Progenitor cell of endocrine pancreas (in vitro differentiated cells): ENCODE measurements around the gene TENT5D. TPM values are rescaled to one million over a fixed set of nuclear protein-coding genes. Genes with fewer than 3 reads are reported as not detected.
"Not testable (repeated sequence)": the region's sequence is repeated elsewhere in the genome, so short reads cannot be mapped to it uniquely, and the experiment has no call there.

Source experiments
- DNase-seq: peaks from one replicate; pipeline ENCODE4 v3.0.0; 2021; ENCODE audit warnings: low spot score; ENCODE audit not compliant: unreplicated experiment
- H3K27ac Mint-ChIP-seq: 2 replicates; pipeline ENCODE4 v1.8.0; 2021; ENCODE audit warnings: mild to moderate bottlenecking, moderate library complexity, mixed read lengths
- H3K27me3 Mint-ChIP-seq: 2 replicates; pipeline ENCODE4 v1.8.0; 2021; ENCODE audit warnings: mixed read lengths
- H3K36me3 Mint-ChIP-seq: 2 replicates; pipeline ENCODE4 v1.8.0; 2022; ENCODE audit warnings: mixed read lengths; ENCODE audit not compliant: insufficient read depth
- H3K4me1 Mint-ChIP-seq: 2 replicates; pipeline ENCODE4 v1.8.0; 2021; ENCODE audit warnings: low read depth, mixed read lengths
- H3K4me3 Mint-ChIP-seq: 2 replicates; pipeline ENCODE4 v1.8.0; 2021; ENCODE audit warnings: low read depth, mild to moderate bottlenecking, moderate library complexity, mixed read lengths
- H3K9me3 Mint-ChIP-seq: 2 replicates; pipeline ENCODE4 v1.8.0; 2021; ENCODE audit warnings: low read depth, mixed read lengths
- long read RNA-seq: library from polyadenylated mRNA; unstranded; transcript quantifications from one replicate; pipeline ENCODE4 v2.0.0, GENCODE V29; 2020
- total RNA-seq: library from RNA; stranded (reverse); gene quantifications from 2 replicates; pipeline ENCODE4 v1.2.1, GENCODE V29; 2021
- TF ChIP-seq, protein P1 (sequence below): fragments of 200-600 bp; sonication (generic); IDR thresholded peaks from one replicate; pipeline ENCODE4 v1.5.0; 2021; ENCODE audit warnings: antibody characterized with exemption, mild to moderate bottlenecking; ENCODE audit not compliant: unreplicated experiment

Gene TENT5D
- total RNA-seq = not detected in 2 replicates
- long read RNA-seq = 0 reads

DNA sequence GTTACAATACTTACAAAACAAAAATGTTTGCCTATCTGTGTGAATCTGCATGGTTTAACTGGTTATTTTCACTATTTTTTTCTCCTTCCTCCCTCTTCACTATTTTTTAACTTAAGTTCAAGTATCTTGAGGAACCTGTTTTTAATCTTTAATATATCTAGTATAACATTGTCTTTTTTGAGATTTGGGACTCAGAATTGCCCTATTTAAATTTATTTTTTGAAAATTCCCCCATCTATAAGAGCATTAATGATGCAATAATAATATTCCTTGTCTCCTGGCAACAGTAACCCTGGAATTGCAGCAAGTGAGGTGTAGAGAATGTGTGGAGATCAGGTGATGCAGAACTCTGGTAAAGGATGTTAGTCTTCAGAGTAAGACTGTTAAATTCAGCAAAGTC, at the start of gene TENT5D:
Gene TENT5D (plus strand): TSS at position 301 of the 400 bp plus-strand sequence. CDS start 22,093 bp downstream, outside the sequence.
- Mint-ChIP-seq H3K4me3 (no peak within 1 kb of the TSS), H3K27me3 (no peaks in the 10 kb centered on the region), H3K4me1 (no peaks in the 10 kb centered on the region), H3K9me3 (peaks cover 55% of the 10 kb centered on the region), H3K36me3 (no peaks in the 10 kb centered on the region), H3K27ac (no peak within 1 kb of the TSS)
- DNase-seq = no peak
- TF ChIP-seq, protein P1, sequence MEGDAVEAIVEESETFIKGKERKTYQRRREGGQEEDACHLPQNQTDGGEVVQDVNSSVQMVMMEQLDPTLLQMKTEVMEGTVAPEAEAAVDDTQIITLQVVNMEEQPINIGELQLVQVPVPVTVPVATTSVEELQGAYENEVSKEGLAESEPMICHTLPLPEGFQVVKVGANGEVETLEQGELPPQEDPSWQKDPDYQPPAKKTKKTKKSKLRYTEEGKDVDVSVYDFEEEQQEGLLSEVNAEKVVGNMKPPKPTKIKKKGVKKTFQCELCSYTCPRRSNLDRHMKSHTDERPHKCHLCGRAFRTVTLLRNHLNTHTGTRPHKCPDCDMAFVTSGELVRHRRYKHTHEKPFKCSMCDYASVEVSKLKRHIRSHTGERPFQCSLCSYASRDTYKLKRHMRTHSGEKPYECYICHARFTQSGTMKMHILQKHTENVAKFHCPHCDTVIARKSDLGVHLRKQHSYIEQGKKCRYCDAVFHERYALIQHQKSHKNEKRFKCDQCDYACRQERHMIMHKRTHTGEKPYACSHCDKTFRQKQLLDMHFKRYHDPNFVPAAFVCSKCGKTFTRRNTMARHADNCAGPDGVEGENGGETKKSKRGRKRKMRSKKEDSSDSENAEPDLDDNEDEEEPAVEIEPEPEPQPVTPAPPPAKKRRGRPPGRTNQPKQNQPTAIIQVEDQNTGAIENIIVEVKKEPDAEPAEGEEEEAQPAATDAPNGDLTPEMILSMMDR = no peak

DNA sequence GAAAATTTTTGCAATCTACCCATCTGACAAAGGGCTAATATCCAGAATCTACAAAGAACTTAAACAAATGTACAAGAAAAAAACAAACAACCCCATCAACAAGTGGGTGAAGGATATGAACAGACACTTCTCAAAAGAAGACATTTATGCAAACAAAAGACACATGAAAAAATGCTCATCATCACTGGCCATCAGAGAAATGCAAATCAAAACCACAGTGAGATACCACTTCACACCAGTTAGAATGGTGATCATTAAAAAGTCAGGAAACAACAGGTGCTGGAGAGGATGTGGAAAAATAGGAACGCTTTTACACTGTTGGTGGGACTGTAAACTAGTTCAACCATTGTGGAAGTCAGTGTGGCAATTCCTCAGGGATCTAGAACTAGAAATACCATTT, 34.6 kb upstream of the TENT5D start:
- H3K36me3 Mint-ChIP-seq, DNase-seq, H3K27ac Mint-ChIP-seq, H3K27me3 Mint-ChIP-seq, H3K4me3 Mint-ChIP-seq, H3K4me1 Mint-ChIP-seq: not testable (repeated sequence)
- H3K9me3 Mint-ChIP-seq = peaks cover 49% of the 10 kb centered on the region

DNA sequence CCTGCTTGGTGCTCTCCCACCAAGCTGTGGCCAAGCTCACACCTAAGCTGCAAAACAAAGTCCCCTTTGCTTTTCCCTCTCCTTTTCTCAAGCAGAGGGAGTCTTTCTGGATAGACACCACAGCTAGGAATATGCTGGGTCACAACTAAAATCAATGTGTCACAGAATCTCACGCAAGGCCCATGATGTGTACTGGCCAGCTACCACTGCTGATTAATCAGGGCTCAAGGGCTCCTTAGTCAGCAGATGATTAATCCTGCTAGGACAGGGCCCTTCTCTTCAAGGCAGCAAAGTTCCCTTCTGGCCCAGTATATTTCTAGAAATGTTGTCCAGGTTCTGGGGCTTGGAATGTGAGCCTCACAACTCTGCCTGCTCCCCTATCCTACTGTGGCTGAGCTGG, 32.0 kb upstream of the TENT5D start:
- Mint-ChIP-seq H3K27ac (no peak overlapping the region), H3K9me3 (peaks cover 45% of the 10 kb centered on the region), H3K4me1 (no peaks in the 10 kb centered on the region), H3K4me3 (no peak overlapping the region), H3K36me3 (peaks cover 1% of the 10 kb centered on the region), H3K27me3 (no peaks in the 10 kb centered on the region)
- no peak for DNase-seq
- TF ChIP-seq, protein P1 = no peak

DNA sequence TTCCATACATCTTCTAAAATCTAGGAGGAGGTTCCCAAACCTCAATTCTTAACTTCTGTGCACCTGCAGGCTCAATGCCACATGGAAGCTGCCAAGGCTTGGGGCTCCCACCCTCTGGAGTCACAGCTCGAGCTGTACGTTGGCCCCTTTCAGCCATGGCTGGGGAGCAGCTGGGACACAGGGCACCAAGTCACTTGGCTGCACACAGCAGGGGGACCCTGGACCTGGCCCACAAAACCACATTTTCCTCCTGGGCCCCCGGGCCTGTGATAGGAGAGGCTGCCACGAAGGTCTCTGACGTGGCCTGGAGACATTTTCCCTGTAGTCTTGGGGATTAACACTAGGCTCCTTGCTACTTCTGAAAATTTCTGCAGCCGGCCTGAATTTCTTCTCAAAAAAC, 8.2 kb upstream of the TENT5D start:
- no peaks in the 10 kb centered on the region for H3K4me1 Mint-ChIP-seq
- H3K27ac Mint-ChIP-seq = no peak overlapping the region
- H3K27me3 Mint-ChIP-seq = no peaks in the 10 kb centered on the region
- TF ChIP-seq, protein P1 = no peak
- peaks cover 2% of the 10 kb centered on the region for H3K36me3 Mint-ChIP-seq
- no peak overlapping the region for H3K4me3 Mint-ChIP-seq
- H3K9me3 Mint-ChIP-seq = peaks cover 31% of the 10 kb centered on the region
- no peak for DNase-seq

DNA sequence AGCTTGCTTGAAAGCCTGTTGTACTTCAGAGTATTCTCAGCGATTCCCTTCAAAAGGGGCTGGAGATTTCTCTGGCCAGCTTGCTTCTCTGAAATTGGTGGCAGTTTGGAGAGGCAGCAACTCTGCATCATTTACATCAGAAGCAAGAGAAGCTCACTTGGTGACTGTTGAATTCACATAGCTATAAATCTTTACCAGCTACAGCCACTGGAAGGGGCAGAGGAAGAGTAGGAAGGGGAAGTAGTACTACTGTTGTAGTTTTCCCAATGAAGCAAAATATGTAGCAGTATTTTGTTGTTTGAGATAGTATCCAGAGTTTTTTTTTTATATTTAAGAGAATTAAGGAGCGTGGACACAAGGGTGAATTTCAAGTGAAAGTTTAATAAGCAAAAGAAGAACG, 2.8 kb downstream of the TENT5D start:
- H3K4me3 Mint-ChIP-seq = no peak overlapping the region
- no peak for DNase-seq
- H3K4me1 Mint-ChIP-seq = no peaks in the 10 kb centered on the region
- TF ChIP-seq, protein P1 = no peak
- H3K27me3 Mint-ChIP-seq = no peaks in the 10 kb centered on the region
- no peaks in the 10 kb centered on the region for H3K36me3 Mint-ChIP-seq
- peaks cover 44% of the 10 kb centered on the region for H3K9me3 Mint-ChIP-seq
- no peak overlapping the region for H3K27ac Mint-ChIP-seq

DNA sequence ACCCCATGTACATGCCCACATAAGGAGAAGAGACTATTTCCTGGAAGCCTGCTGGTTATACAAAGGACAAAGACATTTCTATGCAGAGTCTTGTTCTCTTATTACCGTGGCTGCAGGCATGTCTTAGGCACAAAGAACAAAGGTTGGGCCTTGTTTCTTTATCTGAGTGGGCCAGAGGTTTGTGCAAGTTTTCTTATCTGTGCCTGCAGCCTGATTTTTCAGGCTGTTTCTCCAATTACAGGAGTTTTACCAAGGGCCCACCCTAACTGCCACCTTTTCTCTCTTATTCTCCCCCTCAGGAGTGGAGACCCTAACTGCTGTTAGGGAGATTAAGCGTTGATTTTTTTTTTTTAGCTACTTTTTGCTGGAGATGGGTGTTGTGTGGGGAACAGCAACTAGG, 3.5 kb downstream of the TENT5D start:
- no peak overlapping the region for H3K4me3 Mint-ChIP-seq

More for the DNA sequence above, 3.5 kb downstream of the TENT5D start:
- H3K36me3 Mint-ChIP-seq = no peaks in the 10 kb centered on the region
- no peak for DNase-seq
- H3K27ac Mint-ChIP-seq = no peak overlapping the region
- peaks cover 45% of the 10 kb centered on the region for H3K9me3 Mint-ChIP-seq
- no peaks in the 10 kb centered on the region for H3K4me1 Mint-ChIP-seq
- no peaks in the 10 kb centered on the region for H3K27me3 Mint-ChIP-seq
- TF ChIP-seq, protein P1 = no peak
